Right hindlimb (tissue), 1 donor: Measurements from ENCODE around the gene CDK11A.
A peak's percentile ranks its signal among the peaks of the same experiment; 100 is the strongest.
"Not testable (repeated sequence)": the region's sequence is repeated elsewhere in the genome, so short reads cannot be mapped to it uniquely, and the experiment has no call there.

Experiments
- DNase-seq: peaks from one replicate; pipeline ENCODE4 v3.0.0-alpha.2; 2018

CDK11A gene

GRCh38 chr1:1680031-1680911 lies 43.9 kb downstream of the CDK11A start:
- DNase-seq: no peak

GRCh38 chr1:1678581-1679380 lies 45.4 kb downstream of the CDK11A start:
- DNase-seq: peak; percentile 17

GRCh38 chr1:1677718-1678580 lies 46.2 kb downstream of the CDK11A start:
- peak; percentile 21 for DNase-seq

- not testable (repeated sequence) for DNase-seq
These were observed 48.1 kb downstream of the CDK11A start for GRCh38 chr1:1676087-1676486.

- DNase-seq: not testable (repeated sequence)
These were observed 48.9 kb downstream of the CDK11A start for GRCh38 chr1:1675218-1675617.

GRCh38 chr1:1674806-1675205 lies 49.4 kb downstream of the CDK11A start:
- not testable (repeated sequence) for DNase-seq

- no peak for DNase-seq
These were observed 51.8 kb downstream of the CDK11A start for GRCh38 chr1:1672181-1672965.

GRCh38 chr1:1671365-1672119 lies 52.6 kb downstream of the CDK11A start:
- no peak for DNase-seq

- no peak for DNase-seq
These were observed 53.3 kb downstream of the CDK11A start for GRCh38 chr1:1670866-1671265.

- DNase-seq: no peak
These were observed 54.4 kb downstream of the CDK11A start for GRCh38 chr1:1669468-1670440.

GRCh38 chr1:1666526-1666925 lies 57.6 kb downstream of the CDK11A start:
- no peak for DNase-seq

- no peak for DNase-seq
These were observed 58.3 kb downstream of the CDK11A start for GRCh38 chr1:1665815-1666251.

- DNase-seq: peak; percentile 16
These were observed 59.0 kb downstream of the CDK11A start for GRCh38 chr1:1664941-1665814.

GRCh38 chr1:1664318-1664717 lies 59.8 kb downstream of the CDK11A start:
- DNase-seq: not testable (repeated sequence)

- not testable (repeated sequence) for DNase-seq
These were observed 61.2 kb downstream of the CDK11A start for GRCh38 chr1:1662830-1663560.

GRCh38 chr1:1662392-1662791 lies 61.8 kb downstream of the CDK11A start:
- DNase-seq: not testable (repeated sequence)

GRCh38 chr1:1658583-1659549 lies 65.3 kb downstream of the CDK11A start, which contains the start of gene CDK11B:
Gene CDK11B (minus strand): TSS chr1:1659004. CDS start chr1:1657485, 1,519 bp downstream.
- DNase-seq: peak; percentile 99
